NCI-H146 (cell line): Measurements from ENCODE around the gene DMXL1.

ENCODE experiments used
- DNase-seq: peaks from one replicate; lab custom pipeline; 2025; lab: John Stamatoyannopoulos, UW

Gene DMXL1

DNA sequence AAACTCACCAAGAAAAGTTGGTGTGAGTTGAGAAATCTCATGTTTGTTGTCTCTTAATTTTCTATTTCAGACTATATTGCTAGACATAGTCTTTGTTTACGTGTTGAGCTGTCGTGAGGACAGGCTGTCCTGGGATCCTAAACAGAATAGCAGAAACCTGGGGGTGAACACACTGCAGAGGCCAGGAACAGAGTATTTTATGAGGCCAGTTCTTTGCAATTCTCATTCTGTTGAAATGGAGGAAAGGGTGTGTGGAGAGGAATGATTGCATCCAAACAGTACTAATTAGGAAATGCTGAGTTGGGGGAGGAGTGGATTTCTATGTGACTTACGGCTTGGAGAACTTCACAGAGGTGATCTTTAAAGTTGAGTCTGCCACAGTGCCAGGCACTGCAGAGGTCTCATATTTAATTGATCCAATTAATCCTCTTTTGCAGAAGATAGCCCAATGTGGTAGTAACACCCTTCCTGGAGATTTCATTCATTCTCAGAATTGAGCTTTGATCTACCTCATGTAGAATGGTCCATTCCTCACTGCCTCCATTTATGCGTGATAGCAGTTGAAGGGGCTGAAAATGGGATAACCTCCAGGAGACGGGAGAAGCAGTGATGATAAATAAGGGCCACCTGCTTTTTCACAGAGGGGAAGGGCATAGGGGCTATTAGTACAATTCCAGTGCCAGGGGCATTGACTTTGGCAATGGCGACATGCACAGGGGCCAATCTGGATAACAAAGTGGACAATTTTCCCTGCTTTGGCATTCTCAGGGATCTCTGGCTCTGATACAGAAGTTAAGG, 200.3 kb downstream of the DMXL1 start:
- no peak for DNase-seq

DNA sequence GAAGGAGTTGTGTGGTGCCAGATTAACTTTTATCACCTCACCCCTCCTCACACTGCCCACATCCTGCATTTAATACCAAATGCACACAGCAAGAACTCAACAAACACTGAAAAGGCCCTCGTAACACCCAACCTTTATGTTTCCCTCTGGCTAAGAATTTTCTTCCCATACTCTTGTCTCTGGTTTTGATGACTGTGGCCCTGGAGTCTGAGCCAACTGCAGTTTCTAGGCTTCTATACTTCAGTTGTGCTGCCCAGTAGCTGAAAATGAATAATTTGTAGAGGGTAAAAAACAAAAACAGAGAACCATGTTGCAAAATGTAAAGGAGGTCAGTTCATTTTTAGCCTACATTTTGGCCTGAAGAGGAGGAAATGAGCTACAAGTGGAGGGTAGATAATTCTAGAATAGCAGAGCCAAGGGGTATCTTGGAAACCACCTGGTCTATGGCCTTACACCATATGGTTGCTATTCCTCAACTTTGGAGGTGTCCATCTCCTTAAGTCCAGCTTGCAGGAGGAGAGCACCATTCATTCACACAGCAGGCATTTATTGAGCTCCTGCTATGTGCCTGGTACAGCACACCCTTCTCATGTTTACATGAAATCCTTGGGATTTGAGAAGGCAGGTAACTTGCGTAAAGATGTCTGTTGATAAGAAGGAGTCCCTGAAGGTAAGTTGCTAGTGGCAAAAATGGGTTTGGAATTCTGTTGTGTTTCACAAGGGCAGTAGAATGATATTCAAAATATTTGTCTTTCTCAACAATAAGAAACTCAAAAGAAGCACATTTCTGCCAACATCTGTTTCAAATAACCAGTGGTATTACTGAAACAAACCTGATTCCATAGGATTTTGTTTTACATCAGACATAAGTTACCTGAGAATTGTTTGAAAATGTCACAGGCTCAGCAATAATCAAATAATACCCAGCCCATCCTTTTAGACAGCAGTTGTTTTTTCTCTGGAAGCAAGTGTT, 201.2 kb downstream of the DMXL1 start:
- no peak for DNase-seq

DNA sequence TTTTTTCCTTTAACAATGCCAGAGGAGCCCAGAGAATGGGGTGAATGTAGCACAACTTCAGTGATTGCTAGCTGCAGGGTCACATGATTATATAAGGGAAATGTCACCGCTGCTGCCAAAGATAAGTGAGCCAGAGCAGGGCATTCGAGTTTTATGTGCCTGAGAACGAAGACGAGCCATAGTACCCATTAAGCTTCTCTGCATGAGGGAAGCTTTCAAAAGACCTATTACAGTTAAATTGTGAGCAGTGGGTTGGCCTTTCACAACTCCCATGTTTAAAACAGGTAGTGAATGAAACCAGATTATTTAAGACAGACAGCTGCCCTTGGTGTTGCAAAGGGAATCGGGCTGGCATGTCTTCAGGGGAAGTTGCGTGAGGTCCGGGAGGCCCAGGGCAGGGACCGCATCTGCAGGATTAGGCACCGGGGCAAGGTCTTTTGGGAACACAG, 202.5 kb downstream of the DMXL1 start:
- DNase-seq: no peak

DNA sequence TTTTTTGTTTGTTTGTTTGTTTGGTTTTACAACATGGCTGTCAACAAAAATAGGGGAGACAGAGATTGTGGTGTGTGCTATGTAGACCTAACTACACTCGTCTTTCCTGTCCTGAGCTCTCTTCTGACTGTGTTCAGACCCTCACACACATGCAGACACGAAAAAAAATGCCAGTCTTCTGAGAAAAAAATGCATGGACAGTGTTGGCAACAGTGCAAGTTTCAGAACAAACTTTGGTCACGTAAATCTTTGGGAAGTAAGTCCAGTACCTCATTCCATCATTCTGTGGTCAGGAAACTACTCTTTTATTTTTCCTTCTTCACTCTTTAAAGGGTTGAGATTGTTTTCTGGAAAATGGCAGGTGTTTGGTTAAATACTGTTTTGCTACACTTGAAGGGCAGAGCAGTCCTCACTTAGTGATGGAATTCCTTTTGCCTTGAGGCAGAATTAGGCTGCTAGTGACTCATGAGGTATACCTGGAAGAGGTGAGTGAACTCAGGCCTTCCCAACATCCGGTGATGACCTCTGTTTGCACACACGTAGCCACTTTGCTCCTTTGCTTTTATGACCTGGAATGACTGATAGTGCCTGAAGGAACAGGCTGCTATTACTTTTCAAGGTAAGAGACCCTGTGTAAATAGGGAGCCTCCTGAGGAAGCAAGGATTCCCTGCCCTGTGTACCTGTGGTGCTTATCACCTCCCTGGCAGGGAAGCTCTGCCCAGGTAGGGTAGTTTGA, 203.3 kb downstream of the DMXL1 start:
- no peak for DNase-seq

DNA sequence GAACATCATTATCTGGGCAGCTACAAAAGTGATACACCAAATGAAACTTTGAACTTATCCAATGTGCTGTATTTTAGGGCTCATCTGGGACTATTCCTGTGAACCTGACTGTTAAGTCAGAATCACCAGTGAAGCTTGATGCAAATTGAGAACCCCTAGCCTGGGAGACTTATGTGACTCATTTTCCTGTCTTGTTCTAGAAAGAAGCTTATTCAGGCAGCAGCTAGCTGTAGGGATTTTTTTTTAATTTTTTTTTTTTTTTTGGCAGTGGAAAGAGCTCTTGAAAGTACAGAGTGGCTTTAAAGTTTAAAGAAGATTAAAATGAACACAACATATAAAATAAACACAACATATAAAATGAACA, 203.9 kb downstream of the DMXL1 start:
- DNase-seq: no peak

DNA sequence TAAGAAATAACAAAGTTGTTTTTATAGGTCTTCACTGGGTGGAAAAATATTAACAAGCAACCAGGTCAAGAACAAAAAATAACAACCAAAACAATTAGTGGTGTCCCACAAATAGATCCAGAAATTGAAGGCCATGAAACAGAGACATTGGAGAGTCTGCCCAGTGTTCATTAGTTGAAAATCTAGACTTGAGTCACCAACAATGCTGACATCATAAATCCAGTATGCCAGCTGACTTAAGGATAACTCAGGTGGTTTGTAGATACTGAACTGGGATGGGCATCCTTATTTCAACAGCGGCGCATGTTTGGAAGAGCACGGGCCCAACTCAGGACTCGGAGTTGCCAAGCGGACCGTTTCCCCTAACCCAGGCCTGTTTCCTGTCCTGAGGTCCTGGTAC, 204.3 kb downstream of the DMXL1 start:
- no peak for DNase-seq

DNA sequence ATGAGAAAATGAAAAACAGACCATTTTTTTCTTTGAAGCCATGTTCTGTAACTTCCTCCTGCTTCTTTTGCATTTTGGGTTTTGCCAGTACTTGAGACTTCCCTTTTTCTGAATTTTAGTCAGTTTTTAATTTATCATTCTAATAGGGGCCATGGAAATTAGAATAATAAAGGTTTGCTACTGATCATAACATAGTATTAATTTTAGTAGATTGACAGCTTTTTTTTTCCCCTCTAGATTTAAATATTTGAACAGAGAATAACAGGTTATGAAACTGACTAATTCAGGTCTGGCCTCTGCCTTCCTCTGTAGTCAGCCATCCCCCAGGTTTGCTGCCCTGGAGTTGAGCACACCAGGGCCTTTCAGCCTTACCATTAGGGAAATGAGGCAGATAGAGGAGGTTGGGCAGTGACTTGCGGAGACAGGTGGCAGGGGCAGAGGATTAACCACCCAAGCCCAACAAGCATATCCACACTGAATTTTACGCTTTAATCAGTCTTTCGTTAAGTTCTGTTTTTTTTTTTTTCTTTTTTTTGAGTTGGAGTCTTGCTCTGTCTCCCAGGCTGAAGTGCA, 204.8 kb downstream of the DMXL1 start:
- no peak for DNase-seq

DNA sequence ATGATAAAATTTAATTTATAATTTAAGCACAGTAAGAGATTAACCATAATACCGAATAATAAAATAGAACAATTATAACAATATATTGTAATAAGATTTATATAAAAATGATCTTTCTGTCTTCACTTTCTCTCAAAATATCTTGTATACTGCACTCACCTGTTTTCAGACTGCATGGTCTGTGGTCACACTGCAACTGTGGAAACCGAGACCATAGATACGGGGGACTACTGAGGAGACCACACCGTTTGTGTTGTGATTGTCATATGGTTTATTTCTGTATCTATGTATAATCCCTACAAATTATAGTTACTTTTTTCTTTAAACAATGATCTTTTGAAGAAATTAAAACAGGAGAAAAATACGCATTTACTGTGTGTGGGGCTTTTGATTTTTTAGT, 206.1 kb downstream of the DMXL1 start:
- DNase-seq: no peak

DNA sequence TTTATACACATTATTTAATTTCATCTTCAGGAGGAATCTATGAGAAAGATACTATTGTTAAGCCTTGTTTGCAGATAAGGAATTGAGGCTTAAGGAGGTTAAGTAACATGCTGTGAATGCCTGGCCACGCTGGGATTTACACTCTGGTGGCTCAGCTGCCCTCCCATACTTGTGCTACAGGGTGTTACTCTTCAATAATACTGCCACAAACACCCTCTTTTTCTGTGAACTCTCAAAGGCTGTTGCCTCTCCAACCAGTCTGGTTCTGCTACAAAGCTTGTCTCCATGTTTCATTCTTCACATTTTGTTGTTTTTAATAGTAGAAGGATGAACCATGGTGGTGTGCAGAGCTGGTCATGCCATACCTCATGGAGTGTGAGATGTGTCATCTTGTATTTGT, 208.2 kb downstream of the DMXL1 start:
- no peak for DNase-seq

DNA sequence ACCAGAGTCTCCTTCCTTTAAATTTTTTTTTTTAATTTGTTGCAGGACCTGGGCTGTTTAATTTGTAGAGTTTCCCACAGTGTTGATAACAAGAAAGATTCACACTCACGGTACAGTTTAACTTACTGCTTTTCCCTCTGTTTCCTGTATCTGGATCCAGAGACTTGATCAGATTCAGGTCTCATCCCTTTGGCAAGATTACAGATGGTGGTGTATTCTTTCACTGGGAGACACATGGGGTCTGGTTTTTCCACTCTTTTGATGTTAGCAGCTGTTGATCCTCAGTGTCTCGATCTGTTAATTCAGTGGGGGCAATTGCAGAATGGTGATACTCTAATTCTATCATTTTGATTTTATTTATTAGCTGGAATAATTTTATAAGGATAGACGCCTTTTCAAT, 209.5 kb downstream of the DMXL1 start:
- no peak for DNase-seq

DNA sequence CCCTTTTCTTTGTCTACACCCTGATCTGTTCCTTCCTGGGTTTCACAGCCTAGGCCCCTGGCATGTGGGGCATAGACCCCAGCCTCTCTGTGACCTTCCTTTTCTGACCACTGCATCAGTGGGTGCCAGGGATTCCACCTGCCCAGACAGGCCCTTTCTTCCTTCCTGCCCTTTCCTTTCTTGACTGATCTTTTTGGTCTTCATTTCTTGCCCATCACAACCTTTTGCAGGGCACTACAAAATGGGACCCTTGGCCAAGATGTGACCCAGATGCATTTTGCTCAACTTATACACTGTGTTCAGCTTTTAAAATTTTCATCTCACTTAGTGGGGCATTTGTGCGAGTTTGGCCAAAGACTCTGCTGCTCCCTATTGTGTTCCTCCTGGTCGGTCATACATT, 211.7 kb downstream of the DMXL1 start:
- DNase-seq: no peak

DNA sequence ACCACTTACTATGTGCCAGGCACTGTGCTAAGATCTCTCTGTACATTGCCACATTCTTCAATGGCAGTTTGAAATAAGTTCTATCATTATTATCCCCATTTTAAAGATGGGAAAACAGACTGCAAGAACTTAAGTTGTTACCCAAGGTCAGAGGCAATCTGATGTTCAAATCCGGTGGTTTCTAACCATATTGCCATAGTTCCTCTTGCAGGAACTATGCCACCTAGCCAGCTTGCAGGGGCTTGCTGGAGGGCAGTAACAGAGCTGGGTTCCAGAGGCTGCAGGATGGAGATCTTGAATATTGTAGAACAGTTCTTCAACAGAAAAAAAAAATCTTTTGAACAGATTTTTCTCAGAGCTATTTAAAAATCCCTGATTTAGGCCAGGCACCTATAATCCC, 213.1 kb downstream of the DMXL1 start:
- no peak for DNase-seq

DNA sequence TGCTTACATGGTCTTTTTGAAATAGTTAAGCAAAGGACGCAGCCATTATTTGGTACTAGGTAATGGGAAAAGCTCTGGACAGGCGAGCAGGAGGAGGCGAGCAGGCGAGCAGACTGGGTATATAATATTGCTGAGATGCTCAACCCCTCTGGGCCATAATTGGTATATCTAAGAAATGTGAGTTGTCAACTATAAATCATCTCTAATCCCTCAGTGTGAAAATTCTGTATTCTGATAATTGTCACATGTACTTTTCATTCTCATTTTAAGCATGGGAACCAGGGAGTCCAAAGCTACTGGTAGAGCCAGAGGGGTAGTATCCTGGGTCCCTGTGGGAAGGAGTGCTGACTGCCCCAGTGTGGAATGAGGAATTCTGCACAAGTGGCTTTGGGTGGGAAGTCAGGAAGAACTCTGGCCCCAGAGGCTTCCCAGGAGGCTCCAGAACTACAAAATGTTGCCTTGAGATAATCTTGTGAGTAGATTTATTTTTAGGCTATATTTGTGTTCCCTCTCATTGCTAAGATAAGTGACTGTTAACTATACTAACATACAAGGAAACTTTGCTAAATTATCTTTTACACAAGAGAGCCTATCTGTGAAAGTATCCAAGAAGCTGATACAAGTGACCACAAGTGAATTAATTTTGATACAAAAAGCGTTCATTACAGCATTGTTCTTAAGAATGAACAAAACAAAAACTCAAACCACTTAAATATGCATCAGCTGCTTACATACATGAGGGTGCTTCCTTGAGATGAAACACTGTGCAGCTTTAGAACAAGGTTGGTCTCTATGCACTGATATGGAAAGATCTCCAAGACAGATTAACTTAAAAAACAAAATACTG, 214.4 kb downstream of the DMXL1 start:
- DNase-seq: no peak

DNA sequence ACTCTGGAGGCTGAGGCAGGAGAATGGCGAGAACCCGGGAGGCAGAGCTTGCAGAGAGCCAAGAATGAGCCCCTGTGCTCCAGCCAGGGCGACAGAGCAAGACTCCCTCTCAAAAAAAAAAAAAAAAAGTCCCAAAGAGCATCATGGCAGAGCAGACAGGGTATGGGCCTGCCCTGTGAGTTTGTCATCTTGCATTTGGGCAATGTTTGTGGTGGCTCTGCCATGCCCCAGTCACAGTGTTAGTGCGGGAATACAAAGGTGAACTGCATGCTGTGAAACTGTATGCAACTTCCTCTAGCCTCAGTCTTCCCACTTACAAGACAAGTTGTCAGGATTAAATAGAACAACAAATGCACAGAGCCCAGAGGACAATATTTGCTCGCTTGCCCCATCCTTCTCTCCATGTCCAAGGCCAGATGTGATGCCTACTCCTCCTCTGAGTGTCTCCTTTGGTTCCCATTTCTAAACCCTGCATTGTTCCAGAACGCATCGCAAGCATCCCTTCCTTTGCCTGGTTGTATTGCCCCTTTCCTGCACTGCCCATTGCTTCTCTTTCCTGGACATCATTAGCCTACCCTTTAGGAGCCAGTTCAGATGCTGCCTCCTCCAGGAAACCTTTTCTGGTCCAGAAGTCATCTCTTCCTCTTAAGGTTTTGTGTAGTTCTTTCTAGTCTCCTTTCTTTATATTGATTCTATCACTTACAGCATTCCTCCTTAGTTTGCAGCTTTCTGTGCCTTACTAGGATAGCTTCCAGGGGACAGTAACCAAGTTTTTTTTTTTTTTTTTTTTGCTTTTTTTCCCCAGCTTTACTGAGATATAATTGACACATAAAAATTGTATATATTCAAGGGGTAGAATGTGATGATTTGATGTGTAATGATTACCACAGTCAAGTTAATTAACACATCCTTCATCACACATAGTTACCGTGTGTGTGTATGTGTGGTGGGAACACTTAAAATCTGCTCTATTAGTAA, 215.9 kb downstream of the DMXL1 start:
- no peak for DNase-seq

DNA sequence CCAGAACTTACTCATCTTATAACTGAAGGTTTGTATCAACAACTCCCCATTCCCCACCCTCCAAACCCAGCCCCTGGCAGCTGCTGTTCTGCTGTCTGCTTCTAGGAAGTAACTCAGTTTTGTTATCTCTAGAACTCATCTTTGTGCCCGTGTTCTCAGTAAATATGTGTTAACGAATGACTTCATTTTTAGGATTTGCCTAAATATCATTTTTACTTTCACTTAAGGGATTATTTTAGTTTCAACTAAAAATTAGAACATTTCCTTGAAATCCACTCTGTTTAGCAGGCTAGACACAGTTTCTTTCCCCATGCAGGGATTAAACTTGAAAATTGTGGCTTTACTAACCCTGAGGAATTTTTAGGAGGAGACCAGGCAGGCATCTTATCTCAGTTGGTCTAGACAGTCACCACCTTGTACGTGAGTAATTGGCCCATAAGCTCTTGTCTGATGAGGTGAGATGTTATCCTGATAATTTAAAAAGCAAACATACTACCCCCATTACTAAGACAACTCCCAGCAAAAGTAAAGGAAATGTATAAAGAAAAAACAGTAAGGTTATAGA, 216.7 kb downstream of the DMXL1 start:
- no peak for DNase-seq

DNA sequence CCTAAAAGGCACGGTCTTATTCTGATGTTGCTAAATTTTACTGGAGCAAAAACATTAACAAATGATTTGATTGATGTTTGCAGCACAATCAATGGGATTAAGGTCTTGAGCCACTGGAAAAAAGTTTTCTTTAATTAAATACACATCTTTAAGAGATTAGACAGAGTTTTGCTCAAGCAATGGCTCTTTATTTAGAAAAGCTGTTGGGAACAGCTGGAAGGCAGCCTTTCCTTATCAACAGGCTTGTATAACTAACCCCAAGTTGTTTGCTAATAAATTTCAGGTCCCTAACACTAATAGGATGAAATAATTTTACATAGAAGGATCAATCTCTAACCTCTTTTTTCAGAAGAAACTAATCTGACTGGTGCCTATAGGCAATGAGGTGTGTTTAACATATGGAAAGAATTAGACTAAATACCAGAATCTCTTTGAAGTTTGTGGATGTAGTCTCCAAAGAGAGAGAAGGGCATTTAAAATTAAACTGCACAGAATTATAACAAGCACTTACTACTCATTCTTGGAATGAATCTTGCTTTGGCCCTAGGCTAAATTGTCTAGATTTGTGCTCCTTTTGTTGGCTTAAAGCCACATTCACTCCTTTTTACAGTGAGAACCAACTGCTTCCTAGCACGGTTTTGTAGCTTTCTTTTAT, 217.6 kb downstream of the DMXL1 start:
- DNase-seq: no peak

DNA sequence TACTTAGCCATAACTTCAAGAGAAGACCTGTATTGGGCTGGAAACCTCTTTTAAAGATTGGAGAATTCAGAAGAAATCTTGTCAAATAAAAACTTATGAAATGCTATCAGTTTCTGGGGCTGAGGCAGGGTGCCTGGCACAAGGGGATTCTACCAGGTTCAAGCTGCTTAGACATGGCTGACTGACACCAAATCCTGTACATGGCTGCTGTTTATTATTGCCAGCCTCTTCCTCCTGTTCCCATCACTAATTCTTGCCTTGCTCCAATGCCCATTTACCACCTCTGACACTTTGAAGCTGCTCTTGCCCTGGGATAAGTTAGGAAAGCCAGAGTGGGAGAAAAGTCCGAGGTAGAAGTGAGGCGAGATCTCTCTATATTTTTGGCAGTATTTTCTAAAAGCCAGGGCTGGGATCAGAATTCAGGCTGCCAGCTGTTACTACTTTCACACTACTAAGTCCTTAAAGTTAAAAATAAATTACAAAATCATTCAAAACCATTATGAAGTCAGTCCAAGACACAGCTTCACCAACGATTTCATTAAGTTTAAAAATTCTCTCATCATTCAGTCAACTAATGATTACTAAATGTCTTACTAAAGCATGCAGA, 218.7 kb downstream of the DMXL1 start:
- DNase-seq: no peak

DNA sequence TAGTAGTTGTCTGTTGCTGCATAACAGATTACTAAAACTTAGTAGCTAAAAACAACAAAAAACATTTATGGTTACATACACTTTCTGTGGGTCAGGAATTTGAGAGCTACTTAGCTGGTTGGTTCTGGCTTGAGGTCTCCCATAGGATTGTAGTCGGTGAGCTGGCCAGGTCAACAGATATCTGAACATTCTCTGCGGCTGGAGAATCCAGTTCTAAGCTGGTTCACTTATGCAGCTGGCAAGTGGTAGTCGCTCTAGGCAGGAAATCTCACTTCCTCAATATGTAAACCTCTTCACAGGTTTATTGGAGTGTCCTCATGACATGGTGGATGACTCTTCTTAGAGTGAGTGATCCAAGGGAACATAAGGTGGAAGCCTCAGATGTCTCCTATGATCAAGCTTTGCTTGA, 219.3 kb downstream of the DMXL1 start:
- DNase-seq: no peak

DNA sequence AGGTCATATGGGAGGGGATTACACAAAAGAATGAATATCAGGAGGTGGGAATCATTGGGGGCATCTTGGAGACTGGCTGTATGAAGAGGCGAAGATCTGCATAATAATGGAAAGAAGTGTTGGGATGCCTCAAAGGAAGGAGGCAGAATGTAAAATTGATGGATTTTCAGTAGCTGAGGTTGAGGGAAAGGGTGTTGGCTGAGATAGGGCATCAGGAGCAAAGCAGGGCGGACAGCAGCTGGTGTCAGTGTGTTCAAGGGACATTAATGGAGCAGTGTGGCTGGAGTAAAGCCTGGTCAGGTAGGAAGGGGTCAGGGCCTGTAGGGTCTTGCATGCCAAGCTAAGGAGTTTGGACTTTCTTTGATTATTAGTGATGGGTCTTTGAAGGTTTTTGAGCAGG, 219.7 kb downstream of the DMXL1 start:
- no peak for DNase-seq
